ENCODE measurements around the gene ENG.

ENG gene

GRCh38 chr9:127866535-127866934, 12.1 kb upstream of the ENG start:
- no peaks in the 10 kb centered on the region for H3K36me3 ChIP-seq
- no peaks in the 10 kb centered on the region for H4K20me1 ChIP-seq
- H3K4me3 ChIP-seq: no peak overlapping the region; a peak in 1 of 20 replicates
- peak overlapping the region; percentile 66 to 100 (median 88) for H3K4me2 ChIP-seq
- no peak for TF ChIP-seq Cebpa-rat (IDR thresholded peaks at IDR 0.05)
- peak overlapping the region in 5 of 11 experiments; percentile 11 to 55 (median 53); a peak in 6 of 22 replicates for H3K9ac ChIP-seq
- peaks cover 79 to 100% (median 89%) of the 10 kb centered on the region in 10 experiments for H3K4me1 ChIP-seq
- no peaks in the 10 kb centered on the region for H3K9me3 ChIP-seq (replicated peaks in 1 of 11)
- H3K27ac ChIP-seq: peak overlapping the region in 7 of 11 experiments; percentile 31 to 96 (median 91); a peak in 13 of 22 replicates
- no peaks in the 10 kb centered on the region for H3K27me3 ChIP-seq

- peaks cover 82 to 100% (median 96%) of the 10 kb centered on the region in 10 experiments for H3K4me1 ChIP-seq
- no peak for TF ChIP-seq Cebpa-rat (IDR thresholded peaks at IDR 0.05)
- no peaks in the 10 kb centered on the region for H3K27me3 ChIP-seq
- H3K9me3 ChIP-seq (replicated peaks in 1 of 11): no peaks in the 10 kb centered on the region
- H4K20me1 ChIP-seq: no peaks in the 10 kb centered on the region
- H3K27ac ChIP-seq: peak overlapping the region in 9 of 11 experiments; percentile 45 to 96 (median 92); a peak in 17 of 22 replicates
- H3K9ac ChIP-seq: peak overlapping the region in 9 of 11 experiments; percentile 2 to 66 (median 55); a peak in 16 of 22 replicates
- no peaks in the 10 kb centered on the region for H3K36me3 ChIP-seq
- H3K4me2 ChIP-seq: peak overlapping the region; percentile 66 to 100 (median 88)
- H3K4me3 ChIP-seq: no peak overlapping the region
Measured at GRCh38 chr9:127865645-127866464, 11.4 kb upstream of the ENG start.

- no peaks in the 10 kb centered on the region for H3K9me3 ChIP-seq (replicated peaks in 1 of 11)
- H3K4me3 ChIP-seq: no peak overlapping the region
- H3K36me3 ChIP-seq: no peaks in the 10 kb centered on the region
- peaks cover 96 to 100% (median 100%) of the 10 kb centered on the region in 10 experiments for H3K4me1 ChIP-seq
- H3K4me2 ChIP-seq: peak overlapping the region; percentile 66 to 100 (median 88)
- no peaks in the 10 kb centered on the region for H4K20me1 ChIP-seq
- TF ChIP-seq Cebpa-rat (IDR thresholded peaks at IDR 0.05): peak in 5 of 11 experiments; percentile 23 to 74 (median 50); a peak in 4 of 22 replicates
- peak overlapping the region; percentile 72 to 86 (median 81); a peak in 20 of 22 replicates for H3K9ac ChIP-seq
- no peaks in the 10 kb centered on the region for H3K27me3 ChIP-seq
- peak overlapping the region; percentile 85 to 96 (median 92) for H3K27ac ChIP-seq
Measured at GRCh38 chr9:127863191-127863621, 8.7 kb upstream of the ENG start.

- Histone ChIP-seq H3K36me3 (no peaks in the 10 kb centered on the region), H3K27ac (peak overlapping the region; percentile 85 to 96 (median 92)), H3K9ac (peak overlapping the region; percentile 72 to 86 (median 81)), H3K4me2 (peak overlapping the region; percentile 66 to 100 (median 88)), H3K4me1 (peaks cover 96 to 100% (median 100%) of the 10 kb centered on the region in 10 experiments), H4K20me1 (no peaks in the 10 kb centered on the region), H3K27me3 (no peaks in the 10 kb centered on the region), H3K4me3 (peak overlapping the region in 2 of 10 experiments; percentile 19 to 46; a peak in 3 of 20 replicates), H3K9me3 (replicated peaks in 1 of 11) (no peaks in the 10 kb centered on the region)
- TF ChIP-seq Cebpa-rat (IDR thresholded peaks at IDR 0.05): no peak
Measured at GRCh38 chr9:127862075-127863011, 7.9 kb upstream of the ENG start.

GRCh38 chr9:127860779-127861178, 6.3 kb upstream of the ENG start:
- Histone ChIP-seq H3K27me3 (no peaks in the 10 kb centered on the region), H3K27ac (peak overlapping the region in 9 of 11 experiments; percentile 85 to 96 (median 92); a peak in 19 of 22 replicates), H3K9me3 (replicated peaks in 1 of 11) (no peaks in the 10 kb centered on the region), H3K36me3 (no peaks in the 10 kb centered on the region), H3K4me1 (peaks cover 96 to 100% (median 100%) of the 10 kb centered on the region in 10 experiments), H3K4me3 (no peak overlapping the region; a peak in 1 of 20 replicates), H4K20me1 (no peaks in the 10 kb centered on the region), H3K4me2 (peak overlapping the region; percentile 66 to 100 (median 88)), H3K9ac (peak overlapping the region in 4 of 11 experiments; percentile 6 to 83 (median 48); a peak in 4 of 22 replicates)
- no peak for TF ChIP-seq Cebpa-rat (IDR thresholded peaks at IDR 0.05)

GRCh38 chr9:127860260-127860659, 5.8 kb upstream of the ENG start:
- Histone ChIP-seq H3K4me3 (no peak overlapping the region), H3K27ac (peak overlapping the region in 10 of 11 experiments; percentile 5 to 96 (median 92); a peak in 17 of 22 replicates), H3K9ac (peak overlapping the region in 3 of 11 experiments; percentile 8 to 35 (median 14); a peak in 2 of 22 replicates), H3K36me3 (no peaks in the 10 kb centered on the region), H4K20me1 (no peaks in the 10 kb centered on the region), H3K9me3 (replicated peaks in 1 of 11) (no peaks in the 10 kb centered on the region), H3K4me1 (peaks cover 96 to 100% (median 100%) of the 10 kb centered on the region in 10 experiments), H3K4me2 (peak overlapping the region; percentile 21 to 100 (median 88); a peak in 18 of 22 replicates), H3K27me3 (no peaks in the 10 kb centered on the region)
- TF ChIP-seq Cebpa-rat (IDR thresholded peaks at IDR 0.05): no peak

- no peak for TF ChIP-seq Cebpa-rat (IDR thresholded peaks at IDR 0.05)
- H3K27ac ChIP-seq: peak overlapping the region; percentile 25 to 95 (median 70); a peak in 20 of 22 replicates
- no peaks in the 10 kb centered on the region for H3K27me3 ChIP-seq
- H3K4me2 ChIP-seq: peak overlapping the region; percentile 81 to 100 (median 94)
- H3K36me3 ChIP-seq: peaks cover 0 to 2% (median 0%) of the 10 kb centered on the region in 11 experiments; a peak in 1 of 22 replicates
- no peaks in the 10 kb centered on the region for H3K9me3 ChIP-seq (replicated peaks in 1 of 11)
- peak overlapping the region in 1 of 10 experiments; percentile 33; a peak in 1 of 20 replicates for H3K4me3 ChIP-seq
- H3K9ac ChIP-seq: peak overlapping the region; percentile 16 to 86 (median 52); a peak in 19 of 22 replicates
- H3K4me1 ChIP-seq: peaks cover 83 to 98% (median 89%) of the 10 kb centered on the region in 10 experiments
- H4K20me1 ChIP-seq: peaks cover 0 to 6% (median 0%) of the 10 kb centered on the region in 11 experiments; a peak in 9 of 22 replicates
Measured at GRCh38 chr9:127858041-127858512, 3.6 kb upstream of the ENG start.

- Histone ChIP-seq H3K27me3 (no peaks in the 10 kb centered on the region), H3K9me3 (replicated peaks in 1 of 11) (no peaks in the 10 kb centered on the region), H3K36me3 (peaks cover 4 to 8% (median 6%) of the 10 kb centered on the region in 11 experiments; a peak in 16 of 22 replicates), H4K20me1 (peaks cover 0 to 13% (median 4%) of the 10 kb centered on the region in 11 experiments; a peak in 10 of 22 replicates), H3K4me2 (peak overlapping the region; percentile 81 to 100 (median 94)), H3K27ac (peak overlapping the region; percentile 25 to 95 (median 70); a peak in 20 of 22 replicates), H3K4me3 (peak overlapping the region in 1 of 10 experiments; percentile 33; a peak in 3 of 20 replicates), H3K9ac (peak overlapping the region in 10 of 11 experiments; percentile 43 to 86 (median 63); a peak in 17 of 22 replicates), H3K4me1 (peaks cover 83 to 98% (median 89%) of the 10 kb centered on the region in 10 experiments)
- no peak for TF ChIP-seq Cebpa-rat (IDR thresholded peaks at IDR 0.05)
Measured at GRCh38 chr9:127857278-127857677, 2.8 kb upstream of the ENG start.
